Stimulated activated naive CD8-positive, alpha-beta T cell treated with anti-CD3 and anti-CD28 coated beads, Interleukin-15, Interleukin-2, amounts not matched to agents 100 U/mL and 50 U/mL, for 24 hours (primary cell): ENCODE data around the gene TTLL11.
"Not testable (repeated sequence)": the region's sequence is repeated elsewhere in the genome, so short reads cannot be mapped to it uniquely, and the experiment has no call there.

ENCODE experiments used
- ATAC-seq: fragments of 150-1000 bp; cut with Tn5 transposase; one replicate; pipeline ENCODE4 v1.10.0; 2021
- DNase-seq: peaks from one replicate; pipeline ENCODE4 v3.0.0; 2021

TTLL11 gene

GRCh38 chr9:122084026-122084675, 9.0 kb downstream of the TTLL11 start:
- ATAC-seq (no peak), DNase-seq (no peak)

- DNase-seq = no peak
- ATAC-seq = no peak
Observed at GRCh38 chr9:122080986-122081385, 12.1 kb downstream of the TTLL11 start.

- ATAC-seq = no peak
- no peak for DNase-seq
Observed at GRCh38 chr9:122078557-122078956, 14.6 kb downstream of the TTLL11 start.

- ATAC-seq (no peak), DNase-seq (no peak)
Observed at GRCh38 chr9:122076773-122077172, 16.3 kb downstream of the TTLL11 start.

GRCh38 chr9:122076117-122076516, 17.0 kb downstream of the TTLL11 start:
- DNase-seq (no peak), ATAC-seq (no peak)

GRCh38 chr9:122075135-122076030, 17.7 kb downstream of the TTLL11 start:
- DNase-seq (no peak), ATAC-seq (no peak)

- no peak for ATAC-seq
- no peak for DNase-seq
Observed at GRCh38 chr9:122071715-122072114, 21.4 kb downstream of the TTLL11 start.

GRCh38 chr9:122070728-122071515, 22.2 kb downstream of the TTLL11 start:
- DNase-seq (no peak), ATAC-seq (no peak)

- DNase-seq, ATAC-seq: not testable (repeated sequence)
Observed at GRCh38 chr9:122066680-122067079, 26.4 kb downstream of the TTLL11 start.

- ATAC-seq (no peak), DNase-seq (no peak)
Observed at GRCh38 chr9:122065923-122066629, 27.0 kb downstream of the TTLL11 start.

- ATAC-seq = no peak
- DNase-seq = no peak
Observed at GRCh38 chr9:122060481-122060880, 32.6 kb downstream of the TTLL11 start.

- ATAC-seq = no peak
- DNase-seq = no peak
Observed at GRCh38 chr9:122059955-122060324, 33.2 kb downstream of the TTLL11 start.

GRCh38 chr9:122059214-122059954, 33.7 kb downstream of the TTLL11 start:
- no peak for DNase-seq
- no peak for ATAC-seq

- no peak for DNase-seq
- no peak for ATAC-seq
Observed at GRCh38 chr9:122058709-122059108, 34.4 kb downstream of the TTLL11 start.

- no peak for DNase-seq
- ATAC-seq = no peak
Observed at GRCh38 chr9:122058051-122058450, 35.1 kb downstream of the TTLL11 start.

- no peak for DNase-seq
- no peak for ATAC-seq
Observed at GRCh38 chr9:122057211-122057610, 35.9 kb downstream of the TTLL11 start.

GRCh38 chr9:122056484-122056883, 36.6 kb downstream of the TTLL11 start:
- no peak for DNase-seq
- no peak for ATAC-seq

GRCh38 chr9:122055701-122056100, 37.4 kb downstream of the TTLL11 start:
- no peak for ATAC-seq
- no peak for DNase-seq

GRCh38 chr9:122053567-122054350, 39.3 kb downstream of the TTLL11 start:
- DNase-seq (no peak), ATAC-seq (no peak)

- DNase-seq (no peak), ATAC-seq (no peak)
Observed at GRCh38 chr9:122053064-122053463, 40.0 kb downstream of the TTLL11 start.
